GM19452 (cell line): ENCODE data around the gene STRADA.

Experiments
- ATAC-seq: cut with Tn5 transposase; IDR thresholded peaks from one replicate; pipeline ENCODE4 v1.9.1; 2021; ENCODE audit not compliant: unreplicated experiment

The STRADA gene

DNA sequence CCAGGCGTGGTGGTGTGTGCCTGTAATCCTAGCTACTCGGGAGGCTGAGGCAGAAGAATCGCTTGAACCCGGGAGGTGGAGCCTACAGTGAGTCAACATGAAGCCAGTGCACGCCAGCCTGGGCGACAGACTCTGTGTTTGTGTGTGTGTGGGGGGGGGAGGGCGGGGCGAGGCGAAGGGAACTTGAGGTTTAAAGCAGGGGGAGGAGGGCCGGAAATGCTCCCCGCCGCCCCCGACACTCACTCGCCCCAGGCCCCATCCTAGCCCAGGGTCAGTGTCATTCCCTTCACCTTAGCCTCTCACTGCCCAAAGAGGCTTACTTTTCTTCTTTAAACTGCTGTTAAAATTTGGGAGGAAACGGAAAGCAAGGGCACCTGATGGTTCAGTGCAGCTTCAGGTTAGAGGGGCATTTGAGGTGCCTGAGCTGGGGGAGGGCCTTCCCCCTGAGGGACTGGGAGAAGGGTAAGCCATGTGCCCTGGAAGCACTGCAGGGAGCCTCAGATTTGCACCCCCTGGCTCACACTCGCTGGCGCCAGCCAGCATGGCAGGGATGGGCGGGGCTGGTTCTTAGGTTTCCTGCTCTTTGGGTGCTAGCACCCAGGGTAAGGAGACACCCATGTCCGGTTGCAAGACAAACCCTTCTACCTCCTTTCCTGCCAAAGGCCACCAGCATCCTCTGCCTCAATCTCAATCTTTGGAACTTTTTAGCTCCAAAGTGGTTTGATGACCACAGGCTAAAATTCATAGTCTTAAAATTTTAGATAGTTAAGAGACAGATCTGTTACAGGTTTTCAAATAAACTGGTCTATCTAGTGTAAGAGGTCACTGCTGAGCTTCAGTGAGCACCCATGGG lies 39.5 kb downstream of the STRADA start:
- ATAC-seq = no peak

DNA sequence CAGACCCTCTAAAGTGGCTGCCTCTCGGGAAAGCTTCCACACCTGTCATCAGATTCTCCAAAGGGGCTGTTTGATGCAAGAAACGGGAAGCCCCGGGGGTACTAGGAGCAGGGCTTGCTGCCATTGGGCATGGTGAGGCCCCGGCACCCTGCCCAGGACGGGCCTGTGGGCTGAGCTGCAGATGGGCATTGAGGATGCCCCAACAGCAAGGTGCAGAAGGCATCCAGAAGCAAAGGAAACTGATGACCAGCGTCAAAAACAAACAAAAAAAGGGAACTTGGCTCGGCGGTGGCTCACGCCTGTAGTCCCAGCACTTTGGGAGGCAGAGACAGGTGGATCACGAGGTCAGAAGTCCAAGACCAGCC lies 40.2 kb downstream of the STRADA start:
- ATAC-seq = no peak

DNA sequence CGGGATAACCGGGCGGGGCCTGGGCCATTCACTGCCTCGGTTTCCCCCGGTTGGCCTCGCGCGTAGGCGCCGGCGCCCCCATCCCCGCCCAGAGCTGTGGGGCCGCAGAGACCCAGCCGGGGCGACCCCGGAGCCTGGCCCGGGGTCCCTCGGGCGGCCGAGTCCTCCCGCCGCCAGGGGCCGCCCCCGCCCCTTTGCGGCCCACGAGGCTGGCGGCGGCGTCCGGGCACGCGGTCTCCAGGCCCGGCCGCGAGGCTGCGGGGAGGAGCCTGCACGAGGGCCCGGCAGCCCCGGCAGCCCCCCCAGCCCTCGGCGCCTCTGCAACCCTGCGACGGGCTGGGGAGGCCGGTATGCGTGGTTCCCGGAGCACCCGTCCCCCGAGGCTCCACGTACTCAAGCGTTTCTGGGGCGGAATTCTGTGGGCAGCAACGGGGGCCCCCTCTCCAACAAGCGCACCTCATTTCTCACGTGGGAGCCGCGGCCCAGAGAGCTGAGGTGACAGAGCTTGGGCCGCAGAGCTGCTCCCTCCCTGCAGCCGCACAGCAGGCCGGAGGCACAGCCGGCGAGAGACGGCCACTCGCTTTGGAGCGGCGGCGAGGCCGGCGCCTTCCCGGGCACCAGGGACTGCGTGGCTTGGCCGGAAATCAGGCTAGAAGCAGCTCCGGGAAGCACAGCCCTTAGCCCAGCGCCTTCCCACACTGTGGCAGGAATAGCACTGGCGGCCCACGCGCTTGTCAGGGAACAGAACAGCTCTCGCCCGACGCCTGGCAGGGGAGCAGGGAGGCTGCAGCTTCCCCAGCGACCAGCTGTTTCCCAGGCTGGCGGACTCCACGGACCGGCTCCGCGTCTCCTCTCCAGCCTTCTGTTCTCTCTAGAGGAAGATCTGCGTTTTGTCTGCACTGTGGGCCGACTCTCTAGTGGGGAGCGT lies 40.8 kb downstream of the STRADA start:
- no peak for ATAC-seq

DNA sequence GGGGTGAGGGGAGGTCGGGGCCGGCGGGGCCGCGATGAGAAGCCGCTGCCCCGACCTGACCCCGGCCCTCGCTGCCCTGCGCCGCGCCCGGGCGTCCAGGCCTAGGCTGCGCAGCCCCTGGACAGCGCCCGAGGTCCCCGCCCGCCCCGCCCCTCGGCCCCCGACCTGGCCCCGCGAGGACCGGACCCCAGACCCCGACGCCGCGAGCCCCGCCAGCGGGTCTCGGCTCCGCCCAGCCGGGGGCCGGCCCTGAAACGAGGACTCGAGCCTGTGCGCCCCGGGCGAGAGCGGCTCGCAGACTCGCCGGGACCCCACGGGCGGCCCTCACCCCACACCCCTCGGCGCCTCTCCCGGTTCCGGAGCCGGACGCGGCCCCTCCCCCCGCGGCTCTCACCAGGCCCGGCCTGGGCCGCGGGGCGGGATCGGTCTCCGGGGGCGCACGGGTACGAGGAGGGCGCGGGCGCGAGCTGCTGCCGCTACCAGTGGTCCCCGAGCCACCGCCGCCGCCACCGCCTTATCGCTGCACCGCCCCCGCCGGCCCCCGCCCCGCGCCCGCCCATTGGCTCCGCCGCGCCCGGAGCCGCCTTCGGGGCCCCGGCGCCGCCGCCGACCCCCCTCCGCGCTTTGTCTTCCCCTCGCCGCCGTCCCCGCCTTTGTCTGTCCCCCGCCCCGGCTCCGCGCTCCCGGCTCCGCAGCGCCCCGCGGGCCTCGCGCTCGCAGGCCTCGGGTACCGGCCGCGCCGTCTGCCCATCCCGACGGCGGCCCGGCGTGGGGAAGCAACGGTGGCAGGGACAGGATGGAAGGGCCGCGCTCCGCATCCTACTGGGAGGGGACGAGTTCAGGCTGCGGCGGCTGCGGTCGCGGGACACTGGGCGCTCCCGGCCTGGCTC lies 41.7 kb downstream of the STRADA start, which contains the start of gene LIMD2:
Gene LIMD2, minus strand, starts transcription at position 488 of the 890 bp plus-strand sequence. CDS start 827 bp downstream, outside the sequence.
- no peak for ATAC-seq

DNA sequence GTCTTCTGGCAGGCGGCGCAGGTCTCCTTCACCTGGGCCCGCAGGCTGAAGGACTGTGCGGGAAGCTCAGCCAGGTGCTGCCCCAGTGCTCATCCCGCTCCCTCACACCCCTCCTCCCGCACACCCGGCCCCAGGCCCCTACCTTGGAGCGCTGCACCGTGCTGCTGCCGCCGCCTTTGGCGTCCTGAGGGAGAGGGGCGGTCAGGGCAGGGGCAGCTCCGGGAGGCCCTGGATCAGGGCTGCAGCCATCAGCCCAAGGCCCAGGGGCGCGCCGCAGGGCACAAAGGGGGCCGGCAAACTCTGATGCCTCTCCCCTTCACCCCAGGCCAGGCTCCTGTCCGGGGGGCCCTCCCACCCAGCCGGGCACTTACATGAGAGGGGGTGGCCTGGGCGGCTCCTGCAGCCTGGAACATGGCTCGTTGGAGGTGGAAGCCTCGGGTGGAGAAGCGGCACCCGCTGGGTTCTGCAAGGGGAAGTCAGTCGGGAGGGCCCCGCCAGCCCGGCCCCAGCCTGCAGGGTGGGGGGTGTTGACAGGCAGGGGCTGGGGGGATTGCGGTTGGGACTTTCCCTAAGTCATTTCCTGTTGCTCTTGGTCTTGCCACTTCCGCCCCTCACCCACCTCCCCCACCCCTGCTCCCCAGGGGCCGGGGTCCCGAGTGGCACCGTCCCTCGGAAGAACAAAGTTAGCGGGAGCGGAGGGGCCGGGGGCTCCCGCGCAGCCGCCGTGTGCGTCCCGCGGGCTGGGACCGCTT lies 42.5 kb downstream of the STRADA start:
- no peak for ATAC-seq

DNA sequence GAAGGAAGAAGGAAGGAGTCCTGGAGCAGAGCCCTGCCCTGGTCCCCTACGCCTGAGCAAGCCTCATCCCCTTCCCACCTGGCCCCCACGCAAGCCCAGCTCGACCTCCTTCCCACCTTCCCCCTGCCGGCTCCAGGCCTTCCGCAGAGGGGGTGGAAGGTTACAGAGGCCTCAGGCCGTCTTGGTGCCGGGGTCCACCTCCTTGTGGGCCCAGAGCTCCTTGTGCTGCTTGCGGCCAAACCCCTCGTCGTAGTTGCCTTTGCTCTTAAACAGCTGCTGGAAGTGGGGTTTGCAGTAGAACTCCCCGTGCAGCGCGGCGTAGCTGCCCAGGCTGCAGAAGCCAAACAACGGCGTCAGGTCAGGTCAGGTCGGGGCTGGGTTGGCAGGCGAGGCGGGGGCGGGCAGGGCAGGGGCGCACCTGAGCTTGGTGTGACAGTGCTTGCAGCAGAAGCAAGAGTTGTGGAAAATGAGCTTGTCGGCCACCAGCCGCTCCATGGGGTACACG lies 43.2 kb downstream of the STRADA start:
- ATAC-seq = no peak

DNA sequence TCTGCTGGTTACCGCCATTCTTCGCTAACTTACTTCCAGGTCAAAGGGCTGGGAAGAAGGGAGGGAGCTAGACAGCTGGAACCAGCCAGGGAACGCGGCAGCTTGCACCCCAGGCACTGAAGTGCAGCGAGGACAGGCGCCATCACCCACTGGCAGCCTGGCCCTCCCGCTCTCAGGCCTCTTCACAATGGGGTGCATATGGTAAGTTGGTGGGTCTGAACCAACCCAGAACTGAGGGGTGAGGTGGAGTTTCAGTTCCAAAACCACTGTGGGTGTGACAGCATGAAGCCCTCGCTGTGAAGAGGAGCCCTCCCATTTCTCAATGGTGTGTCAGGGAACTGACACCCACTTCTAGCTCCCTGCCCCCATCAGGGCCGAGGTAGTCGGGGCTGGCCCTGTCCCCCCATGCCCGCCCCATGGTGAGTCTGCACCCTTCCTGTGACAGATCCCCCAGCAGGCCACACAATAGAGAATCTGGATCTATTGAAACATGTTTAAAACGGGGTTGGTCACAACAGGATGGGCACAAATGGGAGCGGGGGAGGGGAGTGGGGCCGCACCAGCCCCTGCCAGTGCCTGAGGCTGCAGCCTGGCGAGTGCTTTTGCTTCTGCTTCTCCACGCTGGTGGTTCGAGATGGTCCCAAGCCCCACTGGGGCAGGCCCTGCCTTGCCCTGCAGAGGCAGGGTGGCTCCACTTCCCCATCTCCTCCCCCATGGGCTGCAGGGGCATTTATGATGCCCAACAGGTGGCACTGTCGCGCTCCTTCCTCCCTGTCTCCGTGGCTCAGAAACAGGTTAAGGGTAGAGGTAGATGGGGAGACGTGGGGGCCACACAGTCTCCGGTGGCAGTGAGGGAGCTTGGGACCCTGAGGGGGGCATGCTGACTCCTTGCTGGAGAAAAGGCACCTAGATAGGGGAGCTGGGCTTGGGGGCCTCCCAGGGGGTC lies 44.0 kb downstream of the STRADA start:
- peak; percentile 30 for ATAC-seq

DNA sequence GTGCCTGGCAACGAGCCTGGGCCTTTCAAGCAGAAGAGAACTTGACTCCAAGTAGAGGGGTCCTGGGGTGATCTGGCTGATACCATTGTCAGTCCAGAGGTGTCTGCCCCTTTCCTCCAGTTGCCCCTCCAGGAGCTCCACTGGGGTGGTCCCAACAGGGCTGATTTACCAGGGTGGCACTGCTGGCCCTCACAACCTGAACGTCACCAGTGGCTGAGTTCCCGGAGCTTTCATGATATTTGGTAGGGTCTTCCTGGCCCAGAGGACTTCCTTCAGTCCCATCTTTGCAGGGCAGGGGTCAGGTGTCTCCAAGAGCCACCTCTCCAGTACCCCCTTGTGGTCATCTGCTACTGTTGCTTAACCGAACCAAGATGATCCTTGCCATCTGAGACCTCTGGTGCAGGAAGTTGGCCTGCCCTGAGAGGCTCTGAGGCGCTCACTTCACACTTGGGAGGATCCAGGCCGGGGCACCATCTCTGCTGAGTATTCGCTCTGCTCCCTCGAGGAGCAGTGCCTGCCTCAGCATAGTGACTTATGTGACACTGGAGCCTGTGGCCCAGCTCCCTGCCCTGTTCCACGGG lies 45.1 kb downstream of the STRADA start:
- ATAC-seq = no peak

DNA sequence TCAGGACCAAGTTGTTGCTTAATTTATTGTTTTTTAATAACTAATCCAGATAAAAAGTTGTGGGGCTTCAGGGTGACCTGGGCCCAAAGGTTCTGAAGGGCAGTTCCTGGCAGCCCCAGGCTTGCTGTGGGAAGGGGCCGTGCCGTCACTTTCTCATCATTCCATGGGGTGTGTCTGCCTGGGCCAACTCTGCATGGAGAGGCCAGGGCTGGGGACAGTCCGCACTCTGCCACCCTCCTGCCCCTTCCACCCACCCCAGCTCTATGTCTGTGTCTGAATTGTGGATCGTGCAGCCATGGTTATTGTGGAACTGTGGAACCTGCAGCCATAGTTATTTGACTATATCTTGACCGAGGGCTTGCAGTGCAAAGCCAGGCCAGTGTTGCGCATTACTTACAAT lies 45.7 kb downstream of the STRADA start:
- no peak for ATAC-seq

DNA sequence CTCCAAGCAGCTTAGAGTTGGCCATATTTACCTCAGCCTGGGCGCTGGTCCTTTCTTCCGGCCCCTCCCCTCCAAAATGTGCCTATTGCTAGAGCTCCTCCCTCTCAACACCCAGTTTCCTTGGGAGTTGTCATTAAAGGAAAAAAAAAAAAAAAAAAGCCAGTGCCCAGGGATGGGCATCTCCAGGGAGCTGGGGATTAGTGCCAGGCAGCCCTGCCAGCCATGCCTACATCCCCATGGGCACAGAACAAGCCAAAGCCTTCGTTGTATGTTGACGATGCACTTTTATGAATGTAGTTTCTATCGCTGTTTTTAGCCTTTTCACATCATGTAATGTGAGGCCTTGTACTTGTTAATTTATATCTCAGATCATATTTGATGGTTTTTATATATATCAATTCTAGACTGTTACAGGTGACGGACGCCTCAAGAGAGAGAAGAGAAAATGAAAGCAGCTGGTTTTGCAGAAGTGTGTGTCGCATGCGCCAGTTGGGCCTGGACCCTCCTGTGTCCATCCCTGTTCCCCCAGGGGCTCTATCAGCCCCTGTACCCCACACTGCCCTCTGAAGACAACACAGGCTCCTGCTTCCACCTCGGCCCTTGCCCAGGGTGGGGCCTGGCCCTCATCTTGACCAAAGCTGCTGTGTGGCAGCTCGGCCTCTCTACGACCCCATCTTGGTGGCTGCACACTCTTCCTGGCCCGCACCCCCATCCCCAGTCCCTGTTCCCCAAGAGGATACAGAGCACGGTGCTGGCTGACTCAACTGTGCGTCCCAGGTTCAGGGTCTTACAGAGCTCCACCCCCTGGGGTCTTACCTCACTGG lies 46.4 kb downstream of the STRADA start:
- ATAC-seq = no peak

DNA sequence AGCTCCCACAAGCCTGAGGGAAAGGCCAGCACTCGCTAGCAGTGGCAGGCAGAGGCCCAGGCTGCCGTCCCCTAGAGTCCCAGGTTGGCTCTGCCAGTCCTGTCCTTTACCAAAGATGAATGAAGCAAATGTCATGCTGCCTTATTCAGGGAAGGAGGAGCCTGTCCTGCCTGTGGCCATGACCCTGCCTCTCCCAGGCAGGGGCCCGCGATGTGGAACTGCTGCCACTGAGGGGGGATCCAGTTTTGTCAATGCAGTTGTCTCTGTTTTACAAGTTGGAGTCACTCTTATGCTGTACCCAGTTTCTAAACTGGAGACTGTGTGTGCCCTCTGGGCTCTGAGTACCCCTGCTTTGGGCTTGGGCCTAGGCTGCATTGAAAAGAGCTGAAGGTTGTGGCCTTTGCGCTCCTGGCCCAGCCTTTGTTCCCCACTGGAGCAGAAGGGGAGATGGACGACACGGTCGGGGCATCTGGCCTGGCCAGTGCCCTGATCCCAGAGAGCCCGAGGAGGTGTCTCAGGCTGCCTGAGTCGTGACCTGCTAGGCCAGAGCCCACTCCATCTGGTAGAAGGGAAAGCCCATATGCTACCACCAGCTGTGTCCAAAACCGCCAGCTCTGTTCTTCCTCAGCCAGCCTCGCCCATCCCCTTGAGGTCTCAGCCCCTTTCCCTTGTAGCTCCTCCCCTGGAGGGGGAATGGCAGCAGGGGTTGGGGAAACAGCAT lies 47.2 kb downstream of the STRADA start:
- ATAC-seq = no peak

DNA sequence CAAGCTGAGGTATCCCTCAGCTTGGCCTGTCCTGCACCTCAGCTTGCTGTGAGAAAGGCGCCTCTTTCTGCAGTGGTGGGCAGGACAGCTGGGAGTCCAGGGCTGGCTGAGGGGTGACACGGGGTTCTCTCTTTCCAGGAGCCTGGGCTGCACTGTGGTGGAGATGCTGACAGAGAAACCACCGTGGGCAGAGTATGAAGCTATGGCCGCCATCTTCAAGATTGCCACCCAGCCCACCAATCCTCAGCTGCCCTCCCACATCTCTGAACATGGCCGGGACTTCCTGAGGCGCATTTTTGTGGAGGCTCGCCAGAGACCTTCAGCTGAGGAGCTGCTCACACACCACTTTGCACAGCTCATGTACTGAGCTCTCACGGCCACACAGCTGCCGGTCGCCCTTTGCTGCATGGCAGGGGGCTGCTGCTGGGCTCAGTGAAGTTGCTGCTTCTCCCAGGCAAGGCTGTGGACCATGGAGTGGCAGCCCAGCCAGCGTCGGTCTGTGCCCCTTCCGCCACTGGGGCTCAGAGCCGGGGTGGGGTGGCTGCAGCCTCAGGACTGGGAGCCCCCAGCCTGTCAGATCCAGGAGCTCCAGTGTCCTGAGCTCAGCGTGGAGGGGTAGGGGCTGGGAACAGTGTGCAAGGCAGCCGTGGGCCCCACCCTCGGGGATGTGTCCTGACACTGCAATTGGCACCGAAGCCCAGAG lies 48.0 kb downstream of the STRADA start:
- no peak for ATAC-seq

DNA sequence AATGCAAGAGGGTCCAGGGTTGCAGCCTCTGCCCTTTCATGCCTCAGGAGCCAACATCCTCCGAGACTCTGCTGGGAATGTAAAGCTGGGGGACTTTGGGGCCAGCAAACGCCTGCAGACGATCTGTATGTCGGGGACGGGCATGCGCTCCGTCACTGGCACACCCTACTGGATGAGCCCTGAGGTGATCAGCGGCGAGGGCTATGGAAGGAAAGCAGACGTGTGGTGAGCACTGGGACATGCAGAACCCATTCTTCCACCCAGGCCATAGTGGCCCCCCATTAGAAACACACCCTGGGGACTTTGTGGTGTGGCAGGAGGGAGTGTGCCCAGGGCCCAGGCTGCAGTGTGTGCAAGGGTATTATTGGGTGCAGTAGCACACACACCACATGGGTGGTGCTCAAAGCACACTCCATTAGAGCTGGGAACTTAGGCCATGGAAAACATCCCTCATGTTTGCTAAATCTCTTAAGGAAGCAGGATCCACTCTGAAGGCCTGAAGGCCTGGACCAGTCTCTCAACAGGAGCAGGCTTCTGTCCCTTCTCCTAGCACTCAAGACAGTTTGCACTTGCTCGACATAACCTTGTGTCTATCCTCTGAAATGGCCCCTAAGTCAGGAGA lies 49.3 kb downstream of the STRADA start:
- no peak for ATAC-seq

DNA sequence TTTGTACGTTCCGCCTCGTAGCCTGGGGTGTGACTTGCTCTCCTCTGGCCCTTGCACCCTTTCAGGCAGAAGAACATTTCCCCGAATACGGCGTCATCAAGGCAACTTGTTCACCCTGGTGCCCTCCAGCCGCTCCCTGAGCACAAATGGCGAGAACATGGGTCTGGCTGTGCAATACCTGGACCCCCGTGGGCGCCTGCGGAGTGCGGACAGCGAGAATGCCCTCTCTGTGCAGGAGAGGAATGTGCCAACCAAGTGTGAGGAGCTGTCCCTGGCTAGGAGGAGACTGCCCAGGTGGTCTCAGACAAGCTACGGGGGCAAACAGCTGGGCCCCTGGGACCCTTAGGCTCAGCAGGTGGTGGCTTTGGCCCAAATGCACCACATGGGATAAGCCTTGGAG lies 52.1 kb downstream of the STRADA start:
- no peak for ATAC-seq

DNA sequence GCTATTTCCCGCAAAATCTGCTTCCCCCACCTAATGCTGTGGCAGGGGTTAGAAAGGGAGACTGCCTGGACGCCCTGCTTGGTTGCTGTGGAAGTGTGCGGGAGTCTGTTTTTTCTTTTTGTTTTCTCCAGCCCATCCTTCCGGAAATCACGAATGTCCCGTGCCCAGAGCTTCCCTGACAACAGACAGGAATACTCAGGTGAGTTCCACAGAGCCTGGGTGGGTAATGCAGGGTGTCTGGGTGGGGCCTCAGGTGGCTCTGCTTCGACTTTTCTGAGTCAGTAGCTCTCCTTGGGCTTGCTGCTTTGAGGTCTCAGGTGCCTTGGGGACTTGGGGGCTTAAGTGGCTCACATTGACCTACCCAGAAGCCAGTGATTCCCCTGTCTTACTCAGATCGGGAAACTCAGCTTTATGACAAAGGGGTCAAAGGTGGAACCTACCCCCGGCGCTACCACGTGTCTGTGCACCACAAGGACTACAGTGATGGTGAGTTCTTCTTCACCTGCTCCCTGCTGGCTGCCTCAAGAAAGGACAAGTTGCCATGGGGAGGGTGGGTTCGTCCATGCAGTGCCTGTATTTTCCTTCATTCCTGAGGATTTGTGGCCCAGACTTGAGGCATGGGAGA lies 53.1 kb downstream of the STRADA start:
- ATAC-seq = no peak
